GM23338 (cell line): ENCODE data around the gene IMP3. TPM values are rescaled to one million over a fixed set of nuclear protein-coding genes. Genes with fewer than 3 reads are reported as not detected.

Experiments
- ATAC-seq: fragments of 200-7000 bp; cut with Tn5 transposase; 3 replicates; pipeline ENCODE4 v1.9.1; 2020
- DNase-seq: peaks from one replicate; pipeline ENCODE4 v3.0.0-alpha.2; 2015; ENCODE audit warnings: low spot score
- H2AFZ ChIP-seq: fragments of 200-600 bp; sonication (generic); 2 replicates; pipeline ENCODE4 v1.8.0; 2016; ENCODE audit warnings: antibody characterized with exemption, mild to moderate bottlenecking, moderate library complexity
- H3F3A ChIP-seq: fragments of 200-600 bp; sonication (generic); replicated peaks from 2 replicates; pipeline ENCODE4 v1.8.0; 2017; ENCODE audit warnings: antibody characterized with exemption, mixed run types, low read depth
- H3K27ac ChIP-seq: fragments of 200-600 bp; sonication (generic); 2 replicates; pipeline ENCODE4 v1.6.1; 2016; ENCODE audit warnings: low read depth
- H3K27me3 ChIP-seq: fragments of 200-600 bp; sonication (generic); 2 replicates; pipeline ENCODE4 v1.8.0; 2016; ENCODE audit warnings: mild to moderate bottlenecking, mixed run types, moderate library complexity; ENCODE audit not compliant: insufficient read depth
- H3K36me3 ChIP-seq: fragments of 200-600 bp; sonication (generic); 2 replicates; pipeline ENCODE4 v1.8.0; 2016; ENCODE audit warnings: mild to moderate bottlenecking; ENCODE audit not compliant: insufficient read depth
- H3K4me1 ChIP-seq: fragments of 200-600 bp; sonication (generic); 2 replicates; pipeline ENCODE4 v1.8.0; 2016; ENCODE audit warnings: mild to moderate bottlenecking, moderate library complexity; ENCODE audit not compliant: insufficient read depth
- H3K4me2 ChIP-seq: fragments of 200-600 bp; sonication (generic); 2 replicates; pipeline ENCODE4 v1.7.1; 2017; ENCODE audit warnings: mixed run types
- H3K4me3 ChIP-seq: fragments of 200-600 bp; sonication (generic); 2 replicates; pipeline ENCODE4 v1.6.1; 2016; ENCODE audit warnings: mixed run types
- H3K79me2 ChIP-seq: fragments of 200-600 bp; sonication (generic); replicated peaks from 2 replicates; pipeline ENCODE4 v1.8.0; 2017; ENCODE audit warnings: mild to moderate bottlenecking; ENCODE audit not compliant: insufficient read depth
- H3K9me2 ChIP-seq: fragments of 200-600 bp; sonication (generic); 2 replicates; pipeline ENCODE4 v1.8.0; 2017; ENCODE audit not compliant: insufficient read depth
- H4K20me1 ChIP-seq: fragments of 200-600 bp; sonication (generic); replicated peaks from 2 replicates; pipeline ENCODE4 v1.8.0; 2017; ENCODE audit warnings: mild to moderate bottlenecking; ENCODE audit not compliant: insufficient read depth
- H3K27ac Mint-ChIP-seq: 2 replicates; pipeline ENCODE4 v1.8.0; 2020; ENCODE audit warnings: inconsistent platforms, mild to moderate bottlenecking, moderate library complexity, mixed read lengths
- H3K27me3 Mint-ChIP-seq: 3 replicates; pipeline ENCODE4 v1.8.0; 2022; ENCODE audit warnings: low read depth, mild to moderate bottlenecking, moderate library complexity, mixed read lengths, inconsistent platforms; ENCODE audit not compliant: insufficient read depth, poor library complexity
- H3K36me3 Mint-ChIP-seq: 3 replicates; pipeline ENCODE4 v1.8.0; 2021; ENCODE audit warnings: low read depth, mild to moderate bottlenecking, inconsistent platforms, moderate library complexity, mixed read lengths
- H3K4me1 Mint-ChIP-seq: 3 replicates; pipeline ENCODE4 v1.8.0; 2020; ENCODE audit warnings: mild to moderate bottlenecking, inconsistent platforms, mixed read lengths
- H3K4me3 Mint-ChIP-seq: 3 replicates; pipeline ENCODE4 v1.8.0; 2021; ENCODE audit warnings: moderate library complexity, mild to moderate bottlenecking, inconsistent platforms, mixed read lengths
- H3K9me3 Mint-ChIP-seq: 3 replicates; pipeline ENCODE4 v1.8.0; 2020; ENCODE audit warnings: moderate library complexity, mild to moderate bottlenecking, inconsistent platforms, mixed read lengths
- CREB1 ChIP-seq: fragments of 250-450 bp; sonication (Bioruptor Pico); IDR thresholded peaks from 2 replicates; pipeline ENCODE4 v1.5.0; 2020; ENCODE audit warnings: low read depth, mild to moderate bottlenecking, moderate library complexity
- EZH2phosphoT487 ChIP-seq: fragments of 200-600 bp; sonication (generic); IDR thresholded peaks from one replicate; pipeline ENCODE4 v1.8.1; 2018; ENCODE audit warnings: antibody characterized with exemption; ENCODE audit not compliant: unreplicated experiment
- JUNB ChIP-seq: IDR thresholded peaks from one replicate; pipeline ENCODE4 v1.6.1; 2016; ENCODE audit warnings: antibody characterized with exemption; ENCODE audit not compliant: unreplicated experiment
- NANOG ChIP-seq: IDR thresholded peaks from 2 replicates; pipeline ENCODE4 v1.6.1; 2016; ENCODE audit warnings: antibody characterized with exemption, borderline replicate concordance
- STAT1 ChIP-seq: IDR thresholded peaks from one replicate; pipeline ENCODE4 v1.6.1; 2016; ENCODE audit warnings: antibody characterized with exemption; ENCODE audit not compliant: unreplicated experiment
- ZNF114 ChIP-seq: fragments of 250-450 bp; sonication (Bioruptor Pico); IDR thresholded peaks from 2 replicates; pipeline ENCODE4 v1.5.0; 2020; ENCODE audit warnings: mild to moderate bottlenecking, moderate library complexity
- ZNF462 ChIP-seq: fragments of 250-450 bp; sonication (Bioruptor Pico); IDR thresholded peaks from 2 replicates; pipeline ENCODE4 v1.5.0; 2020; ENCODE audit warnings: mild to moderate bottlenecking, moderate library complexity
- polyA plus RNA-seq: library from polyadenylated mRNA; unstranded; fragments of >200 nt; fragmentation: Nextera tagmentation; extraction: Ambion mirVana; gene quantifications from 2 replicates; pipeline ENCODE4 v1.2.1, GENCODE V29; 2016
- total RNA-seq: library from RNA; depleted of rRNA; stranded (reverse); fragments of >200 nt; shearing (Covaris generic); gene quantifications from 2 replicates; pipeline ENCODE4 v1.2.3, GENCODE V29; 2014
- TF ChIP-seq, protein P1 (sequence below), 2 experiments: fragments of 200-600 bp in 1 of 2; sonication (generic) in 1 of 2; conservative IDR thresholded peaks; 2 replicates each; pipeline versions ENCODE4 v1.5.1 to v1.6.1; 2016 to 2017; ENCODE audit warnings: antibody characterized with exemption in 2 of 2, low read depth in 2 of 2, mild to moderate bottlenecking in 2 of 2, moderate library complexity in 1 of 2

The IMP3 gene
- total and polyA plus RNA-seq, 2 experiments from 2014 or later: 210 to 319 TPM

DNA sequence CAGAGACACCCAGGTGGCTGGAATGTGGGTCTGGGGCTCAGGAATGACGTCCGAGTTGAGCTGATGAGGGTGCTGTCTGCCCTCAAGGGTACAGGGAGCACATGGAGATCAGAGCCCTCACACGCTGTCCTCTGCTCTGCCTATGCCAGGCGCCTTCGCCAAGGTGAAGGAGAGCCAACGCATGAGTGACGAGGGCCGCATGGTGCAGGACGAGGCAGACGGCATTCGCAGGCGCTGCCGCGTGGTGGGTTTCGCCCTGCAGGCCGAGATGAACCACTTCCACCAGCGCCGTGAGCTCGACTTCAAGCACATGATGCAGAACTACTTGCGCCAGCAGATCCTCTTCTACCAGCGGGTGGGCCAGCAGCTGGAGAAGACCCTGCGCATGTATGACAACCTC lies 16.8 kb upstream of the IMP3 start (continued):
- TF ChIP-seq ZNF462 (CRISPR knock-in tag): no peak
- TF ChIP-seq, protein P1, sequence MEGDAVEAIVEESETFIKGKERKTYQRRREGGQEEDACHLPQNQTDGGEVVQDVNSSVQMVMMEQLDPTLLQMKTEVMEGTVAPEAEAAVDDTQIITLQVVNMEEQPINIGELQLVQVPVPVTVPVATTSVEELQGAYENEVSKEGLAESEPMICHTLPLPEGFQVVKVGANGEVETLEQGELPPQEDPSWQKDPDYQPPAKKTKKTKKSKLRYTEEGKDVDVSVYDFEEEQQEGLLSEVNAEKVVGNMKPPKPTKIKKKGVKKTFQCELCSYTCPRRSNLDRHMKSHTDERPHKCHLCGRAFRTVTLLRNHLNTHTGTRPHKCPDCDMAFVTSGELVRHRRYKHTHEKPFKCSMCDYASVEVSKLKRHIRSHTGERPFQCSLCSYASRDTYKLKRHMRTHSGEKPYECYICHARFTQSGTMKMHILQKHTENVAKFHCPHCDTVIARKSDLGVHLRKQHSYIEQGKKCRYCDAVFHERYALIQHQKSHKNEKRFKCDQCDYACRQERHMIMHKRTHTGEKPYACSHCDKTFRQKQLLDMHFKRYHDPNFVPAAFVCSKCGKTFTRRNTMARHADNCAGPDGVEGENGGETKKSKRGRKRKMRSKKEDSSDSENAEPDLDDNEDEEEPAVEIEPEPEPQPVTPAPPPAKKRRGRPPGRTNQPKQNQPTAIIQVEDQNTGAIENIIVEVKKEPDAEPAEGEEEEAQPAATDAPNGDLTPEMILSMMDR (conservative IDR thresholded peaks at IDR 0.05; ENCODE audit: low read depth in 2 of 2): no peak
- TF ChIP-seq ZNF114 (CRISPR knock-in tag): no peak
- TF ChIP-seq EZH2phosphoT487: no peak

DNA sequence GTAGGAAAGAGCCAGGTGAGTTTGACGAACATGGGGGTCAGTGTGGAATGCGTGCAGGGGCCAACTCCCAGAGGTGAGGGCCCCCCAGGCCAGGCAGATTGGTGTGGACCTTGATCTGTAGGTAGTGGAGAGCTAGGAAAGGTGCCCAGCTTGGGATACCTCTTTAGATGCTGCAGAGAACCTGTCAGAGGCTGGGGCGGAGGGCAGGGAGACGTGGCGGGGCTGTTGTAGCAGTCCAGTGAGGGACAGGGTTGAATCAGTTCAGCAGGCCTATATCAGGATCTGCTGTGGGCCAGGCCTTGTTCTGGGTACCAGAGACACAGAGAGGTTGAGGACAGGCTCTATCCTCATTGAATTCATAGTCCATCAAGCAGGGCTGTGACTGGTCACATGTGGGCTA lies 16.3 kb upstream of the IMP3 start:
- H3K27ac ChIP-seq: no peak overlapping the region
- TF ChIP-seq EZH2phosphoT487 (no peak), STAT1 (no peak), CREB1 (CRISPR knock-in tag) (no peak), NANOG (no peak), JUNB (no peak), ZNF114 (CRISPR knock-in tag) (no peak), ZNF462 (CRISPR knock-in tag) (no peak)

More for the DNA sequence above, 16.3 kb upstream of the IMP3 start:
- Histone ChIP-seq H3K79me2 (peaks cover 43% of the 10 kb centered on the region), H3K36me3 (no peaks in the 10 kb centered on the region; the same call in 1 of the 2 replicates), H3K9me2 (no peaks in the 10 kb centered on the region), H3K4me1 (no peaks in the 10 kb centered on the region; the same call in 1 of the 2 replicates), H3K4me2 (no peak overlapping the region), H2AFZ (no peak overlapping the region), H4K20me1 (peaks cover 10% of the 10 kb centered on the region), H3F3A (0 out of 2 replicates have a peak, but pooled peaks cover 2% of the 10 kb centered on the region), H3K4me3 (no peak overlapping the region), H3K27me3 (no peaks in the 10 kb centered on the region)
- ATAC-seq: no peak
- Mint-ChIP-seq H3K27ac (0 out of 2 replicates have a peak overlapping the region, but pooled peaks have one; percentile 29), H3K9me3 (no peaks in the 10 kb centered on the region; the same call in 2 of the 3 replicates), H3K4me3 (no peak overlapping the region; the same call in 2 of the 3 replicates), H3K4me1 (peaks cover 35% of the 10 kb centered on the region), H3K27me3 (peaks cover 16% of the 10 kb centered on the region), H3K36me3 (peaks cover 17% of the 10 kb centered on the region; the same call in 2 of the 3 replicates)
- no peak for DNase-seq
